HepG2 (cell line): ENCODE results near the gene NKPD1. TPM values are rescaled to one million over a fixed set of nuclear protein-coding genes. Genes with fewer than 3 reads are reported as not detected.
A peak's percentile ranks its signal among the peaks of the same experiment; 100 is the strongest.

Source experiments
- ARNT2 ChIP-seq: sonication (generic); formaldehyde crosslinking; IDR thresholded peaks from 2 replicates; pipeline ENCODE4 v1.8.0; 2022; ENCODE audit warnings: mild to moderate bottlenecking, low read depth, missing genetic modification reagents, moderate library complexity
- EHMT2 ChIP-seq: fragments of 200-600 bp; sonication (generic); IDR thresholded peaks from 2 replicates; pipeline ENCODE4 v1.7.0; 2017; ENCODE audit warnings: antibody characterized with exemption, low read depth, low read length, borderline replicate concordance
- ETV6 ChIP-seq: sonication (generic); formaldehyde crosslinking; conservative IDR thresholded peaks from 2 replicates; pipeline ENCODE4 v1.4.0; 2020; ENCODE audit warnings: missing genetic modification reagents
- FOXO1 ChIP-seq: sonication (generic); formaldehyde crosslinking; IDR thresholded peaks from 2 replicates; pipeline ENCODE4 v1.4.0; 2020; ENCODE audit warnings: missing genetic modification reagents
- HNRNPLL ChIP-seq: fragments of 200-400 bp; formaldehyde crosslinking; IDR thresholded peaks from 2 replicates; pipeline ENCODE4 v1.6.1; 2017; ENCODE audit warnings: mild to moderate bottlenecking, low read depth, low read length; ENCODE audit not compliant: poor library complexity, severe bottlenecking
- JDP2 ChIP-seq: sonication (generic); formaldehyde crosslinking; IDR thresholded peaks from 2 replicates; pipeline ENCODE4 v1.8.1; 2022; ENCODE audit warnings: missing genetic modification reagents, borderline replicate concordance
- KDM5A ChIP-seq: fragments of 200-600 bp; sonication (generic); IDR thresholded peaks from 2 replicates; pipeline ENCODE4 v1.7.0; 2018; ENCODE audit warnings: antibody characterized with exemption, mild to moderate bottlenecking, low read length, borderline replicate concordance
- MXD3 ChIP-seq: IDR thresholded peaks from 2 replicates; pipeline ENCODE4 v1.6.1; 2016; ENCODE audit warnings: mild to moderate bottlenecking, missing biosample characterization, missing genetic modification reagents
- NAIF1 ChIP-seq: sonication (generic); formaldehyde crosslinking; IDR thresholded peaks from 2 replicates; pipeline ENCODE4 v1.5.0; 2020; ENCODE audit warnings: mild to moderate bottlenecking, missing genetic modification reagents, borderline replicate concordance
- TAF1 ChIP-seq: sonication (generic); formaldehyde crosslinking; IDR thresholded peaks from 2 replicates; pipeline ENCODE4 v1.4.0; 2020; ENCODE audit warnings: missing genetic modification reagents
- TEF ChIP-seq: sonication (generic); formaldehyde crosslinking; IDR thresholded peaks from 2 replicates; pipeline ENCODE4 v1.5.0; 2020; ENCODE audit warnings: missing genetic modification reagents
- XRCC5 ChIP-seq: fragments of 200-400 bp; formaldehyde crosslinking; optimal IDR thresholded peaks from 2 replicates; pipeline ENCODE3; 2017; ENCODE audit warnings: mild to moderate bottlenecking, low read length
- ZC3H13 ChIP-seq: sonication (generic); formaldehyde crosslinking; IDR thresholded peaks from 2 replicates; pipeline ENCODE4 v1.8.1; 2023; ENCODE audit warnings: mild to moderate bottlenecking, missing genetic modification reagents, moderate library complexity
- ZKSCAN1 ChIP-seq: fragments of 150-350 bp; IDR thresholded peaks from 2 replicates; pipeline ENCODE4 v1.6.1; 2014; ENCODE audit warnings: low read length
- ZNF44 ChIP-seq: sonication (generic); formaldehyde crosslinking; IDR thresholded peaks from 2 replicates; pipeline ENCODE4 v1.5.1; 2020; ENCODE audit warnings: mild to moderate bottlenecking, missing genetic modification reagents
- ZNF496 ChIP-seq: sonication (generic); formaldehyde crosslinking; IDR thresholded peaks from 2 replicates; pipeline ENCODE4 v1.8.1; 2023; ENCODE audit warnings: mild to moderate bottlenecking, moderate library complexity, missing genetic modification reagents; ENCODE audit not compliant: insufficient replicate concordance
- ZNF703 ChIP-seq: sonication (generic); formaldehyde crosslinking; IDR thresholded peaks from 2 replicates; pipeline ENCODE4 v1.5.1; 2020; ENCODE audit warnings: missing genetic modification reagents, mild to moderate bottlenecking, moderate library complexity, borderline replicate concordance
- ZNF709 ChIP-seq: sonication (generic); formaldehyde crosslinking; IDR thresholded peaks from 2 replicates; pipeline ENCODE4 v1.5.0; 2020; ENCODE audit warnings: mild to moderate bottlenecking, missing genetic modification reagents
- ZNF773 ChIP-seq: sonication (generic); formaldehyde crosslinking; IDR thresholded peaks from 2 replicates; pipeline ENCODE4 v1.4.0; 2020; ENCODE audit warnings: missing genetic modification reagents, borderline replicate concordance
- polyA plus RNA-seq, 8 experiments: library from polyadenylated mRNA; depleted of rRNA in 3 of 8; stranded (reverse) in 7 of 8; unstranded in 1 of 8; fragments of >200 nt; fragmentation: Illumina TruSeq in 4 of 8; extraction: Trizol in 4 of 8; gene quantifications; 2 replicates each; pipeline versions ENCODE4 v1.2.1 to v1.2.3, GENCODE V29; 2011 to 2016; ENCODE audit warnings: low read depth in 4 of 8, missing spikeins in 1 of 8, mixed read lengths in 1 of 8; ENCODE audit not compliant: insufficient read depth in 1 of 8
- total RNA-seq, 5 experiments: library from RNA; depleted of rRNA; stranded (reverse); fragments of >200 nt; fragmentation: Illumina TruSeq; extraction: Trizol; gene quantifications; 2 replicates each; pipeline ENCODE4 v1.2.3, GENCODE V29; 2016; ENCODE audit warnings: low read depth in 1 of 5
- TF ChIP-seq, protein P1 (sequence below): fragments of 450-650 bp; IDR thresholded peaks from 2 replicates; pipeline ENCODE4 v1.6.1; 2016
- TF ChIP-seq, protein P2 (sequence below): sonication (generic); formaldehyde crosslinking; IDR thresholded peaks from 2 replicates; pipeline ENCODE4 v1.5.0; 2020; ENCODE audit warnings: mild to moderate bottlenecking, missing genetic modification reagents
- TF ChIP-seq, protein P3 (sequence below): sonication (generic); formaldehyde crosslinking; IDR thresholded peaks from 2 replicates; pipeline ENCODE4 v1.9.0; 2021; ENCODE audit warnings: missing genetic modification reagents, borderline replicate concordance

Gene NKPD1
- total and polyA plus RNA-seq, 2 of the 13 experiments (the other 11 are each of a cell fraction or from before 2014, with no cell fraction given) = 0.03 TPM; not detected in 1

DNA sequence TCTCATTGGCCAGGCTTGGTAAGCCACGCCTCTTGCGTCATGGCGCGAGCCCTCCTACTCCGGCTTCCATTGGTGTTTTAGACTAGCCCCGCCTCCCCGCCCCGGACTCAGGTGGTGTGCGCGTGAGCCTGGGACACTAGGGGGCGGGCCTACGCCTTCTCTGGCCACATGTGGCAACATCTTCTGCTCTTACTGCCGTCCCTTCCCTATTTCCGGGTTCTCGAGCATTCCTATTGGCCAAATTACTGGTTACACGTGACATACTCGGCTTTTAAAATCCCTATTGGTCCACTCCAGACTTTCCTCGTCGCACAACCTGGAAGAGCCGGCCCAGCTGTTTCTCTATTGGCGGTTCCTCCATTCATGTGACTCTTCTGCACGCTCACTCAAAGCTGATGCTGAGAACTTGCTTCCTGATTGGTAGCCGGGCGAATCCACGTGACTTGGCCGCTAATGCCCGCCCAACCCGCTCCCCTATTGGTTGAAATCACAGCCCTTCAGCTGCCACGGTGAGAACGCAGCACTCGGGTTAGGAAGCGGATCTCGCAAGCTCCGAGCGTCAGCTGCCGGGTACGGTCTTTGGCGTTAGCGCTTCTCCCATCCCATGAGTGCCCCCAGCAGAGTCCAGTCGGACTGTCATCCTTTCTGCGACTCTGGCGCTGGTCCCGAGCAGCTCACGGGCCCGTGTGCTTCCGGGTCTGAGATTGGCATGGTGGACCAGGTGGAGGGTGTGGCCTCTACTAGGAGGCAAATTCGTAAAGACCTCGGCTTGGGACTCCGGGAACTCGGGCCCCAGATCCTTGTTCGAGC is 17.7 kb upstream of the NKPD1 start, which contains the start of gene BLOC1S3 (continued):
- TF ChIP-seq, protein P1, sequence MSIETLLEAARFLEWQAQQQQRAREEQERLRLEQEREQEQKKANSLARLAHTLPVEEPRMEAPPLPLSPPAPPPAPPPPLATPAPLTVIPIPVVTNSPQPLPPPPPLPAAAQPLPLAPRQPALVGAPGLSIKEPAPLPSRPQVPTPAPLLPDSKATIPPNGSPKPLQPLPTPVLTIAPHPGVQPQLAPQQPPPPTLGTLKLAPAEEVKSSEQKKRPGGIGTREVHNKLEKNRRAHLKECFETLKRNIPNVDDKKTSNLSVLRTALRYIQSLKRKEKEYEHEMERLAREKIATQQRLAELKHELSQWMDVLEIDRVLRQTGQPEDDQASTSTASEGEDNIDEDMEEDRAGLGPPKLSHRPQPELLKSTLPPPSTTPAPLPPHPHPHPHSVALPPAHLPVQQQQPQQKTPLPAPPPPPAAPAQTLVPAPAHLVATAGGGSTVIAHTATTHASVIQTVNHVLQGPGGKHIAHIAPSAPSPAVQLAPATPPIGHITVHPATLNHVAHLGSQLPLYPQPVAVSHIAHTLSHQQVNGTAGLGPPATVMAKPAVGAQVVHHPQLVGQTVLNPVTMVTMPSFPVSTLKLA = peak; percentile 96
- peak; percentile 59; the same call in 1 of the 2 replicates for TF ChIP-seq KDM5A
- no peak for TF ChIP-seq ZNF773 (CRISPR knock-in tag)
- TF ChIP-seq FOXO1 (CRISPR knock-in tag) = no peak
- TF ChIP-seq ZKSCAN1 = no peak
- no peak; the same call in 1 of the 2 replicates for TF ChIP-seq MXD3
- no peak for TF ChIP-seq ZNF703 (CRISPR knock-in tag)
- TF ChIP-seq ZNF709 (CRISPR knock-in tag) = no peak
- TF ChIP-seq ARNT2 (CRISPR knock-in tag) = no peak
- peak; percentile 70 for TF ChIP-seq XRCC5
- TF ChIP-seq, protein P2, sequence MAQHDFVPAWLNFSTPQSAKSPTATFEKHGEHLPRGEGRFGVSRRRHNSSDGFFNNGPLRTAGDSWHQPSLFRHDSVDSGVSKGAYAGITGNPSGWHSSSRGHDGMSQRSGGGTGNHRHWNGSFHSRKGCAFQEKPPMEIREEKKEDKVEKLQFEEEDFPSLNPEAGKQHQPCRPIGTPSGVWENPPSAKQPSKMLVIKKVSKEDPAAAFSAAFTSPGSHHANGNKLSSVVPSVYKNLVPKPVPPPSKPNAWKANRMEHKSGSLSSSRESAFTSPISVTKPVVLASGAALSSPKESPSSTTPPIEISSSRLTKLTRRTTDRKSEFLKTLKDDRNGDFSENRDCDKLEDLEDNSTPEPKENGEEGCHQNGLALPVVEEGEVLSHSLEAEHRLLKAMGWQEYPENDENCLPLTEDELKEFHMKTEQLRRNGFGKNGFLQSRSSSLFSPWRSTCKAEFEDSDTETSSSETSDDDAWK = no peak
- TF ChIP-seq ETV6 (CRISPR knock-in tag) = no peak
- peak; percentile 53 for TF ChIP-seq TAF1 (CRISPR knock-in tag)
- TF ChIP-seq JDP2 (CRISPR knock-in tag) = no peak
- no peak for TF ChIP-seq ZNF44 (CRISPR knock-in tag)
- TF ChIP-seq ZC3H13 (CRISPR knock-in tag) = 0 out of 2 replicates have a peak, but pooled peaks have one; percentile 18
- TF ChIP-seq NAIF1 (CRISPR knock-in tag) = 0 out of 2 replicates have a peak, but pooled peaks have one; percentile 38
- TF ChIP-seq, protein P3, sequence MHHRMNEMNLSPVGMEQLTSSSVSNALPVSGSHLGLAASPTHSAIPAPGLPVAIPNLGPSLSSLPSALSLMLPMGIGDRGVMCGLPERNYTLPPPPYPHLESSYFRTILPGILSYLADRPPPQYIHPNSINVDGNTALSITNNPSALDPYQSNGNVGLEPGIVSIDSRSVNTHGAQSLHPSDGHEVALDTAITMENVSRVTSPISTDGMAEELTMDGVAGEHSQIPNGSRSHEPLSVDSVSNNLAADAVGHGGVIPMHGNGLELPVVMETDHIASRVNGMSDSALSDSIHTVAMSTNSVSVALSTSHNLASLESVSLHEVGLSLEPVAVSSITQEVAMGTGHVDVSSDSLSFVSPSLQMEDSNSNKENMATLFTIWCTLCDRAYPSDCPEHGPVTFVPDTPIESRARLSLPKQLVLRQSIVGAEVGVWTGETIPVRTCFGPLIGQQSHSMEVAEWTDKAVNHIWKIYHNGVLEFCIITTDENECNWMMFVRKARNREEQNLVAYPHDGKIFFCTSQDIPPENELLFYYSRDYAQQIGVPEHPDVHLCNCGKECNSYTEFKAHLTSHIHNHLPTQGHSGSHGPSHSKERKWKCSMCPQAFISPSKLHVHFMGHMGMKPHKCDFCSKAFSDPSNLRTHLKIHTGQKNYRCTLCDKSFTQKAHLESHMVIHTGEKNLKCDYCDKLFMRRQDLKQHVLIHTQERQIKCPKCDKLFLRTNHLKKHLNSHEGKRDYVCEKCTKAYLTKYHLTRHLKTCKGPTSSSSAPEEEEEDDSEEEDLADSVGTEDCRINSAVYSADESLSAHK (CRISPR knock-in tag) = no peak
- no peak for TF ChIP-seq TEF (CRISPR knock-in tag)
- no peak for TF ChIP-seq ZNF496 (CRISPR knock-in tag)
- TF ChIP-seq HNRNPLL = peak; percentile 62
- TF ChIP-seq EHMT2 = no peak; the same call in 1 of the 2 replicates
